ENCODE data around the gene ZC3HAV1.
"Not testable (repeated sequence)": the region's sequence is repeated elsewhere in the genome, so short reads cannot be mapped to it uniquely, and the experiment has no call there.

The ZC3HAV1 gene

DNA sequence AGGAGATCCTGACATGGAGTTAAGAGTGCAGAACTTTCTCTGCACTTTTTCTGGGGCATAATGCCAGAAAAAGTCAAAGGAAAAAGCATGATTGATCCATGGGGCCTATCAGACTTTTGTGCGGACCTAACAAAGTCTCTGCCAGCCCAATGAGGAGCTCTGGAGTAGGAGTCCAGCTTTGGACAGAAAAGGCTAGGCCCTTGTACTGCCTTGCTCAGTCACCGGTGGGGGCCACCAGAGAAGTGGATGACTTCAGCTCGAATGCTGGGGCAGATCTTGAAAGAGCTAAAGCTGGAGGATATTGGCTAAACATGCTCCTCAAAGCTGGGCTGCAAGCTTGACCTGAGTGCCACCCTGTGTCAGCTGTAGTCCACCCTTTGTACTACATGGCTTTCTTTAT lies 2.8 kb upstream of the ZC3HAV1 start:
- DNase-seq = no peak

DNA sequence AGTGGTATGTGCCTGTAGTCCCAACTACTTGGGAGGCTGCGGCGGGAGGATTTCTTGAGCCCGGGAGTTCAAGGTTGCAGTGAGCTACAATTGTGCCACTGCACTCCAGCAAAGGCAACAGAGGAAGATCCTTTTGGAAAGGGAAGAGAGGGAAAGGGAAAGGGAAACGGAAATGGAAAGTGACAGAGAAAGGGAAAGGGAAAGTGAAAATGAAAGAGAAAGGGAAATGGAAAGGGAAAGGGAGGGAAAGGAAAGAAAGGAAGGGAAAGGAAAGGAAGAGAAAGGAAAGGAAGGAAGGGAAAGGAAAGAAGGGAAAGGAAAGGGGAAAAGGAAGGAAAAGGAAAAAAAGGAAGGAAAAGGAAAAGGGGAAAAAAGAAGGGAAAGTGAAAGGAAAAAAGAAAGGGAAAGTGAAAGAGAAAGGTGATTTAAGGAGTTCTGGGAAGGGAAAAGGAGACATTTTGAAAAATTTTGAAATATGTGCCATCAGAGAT lies 2.3 kb upstream of the ZC3HAV1 start:
- DNase-seq = no peak

DNA sequence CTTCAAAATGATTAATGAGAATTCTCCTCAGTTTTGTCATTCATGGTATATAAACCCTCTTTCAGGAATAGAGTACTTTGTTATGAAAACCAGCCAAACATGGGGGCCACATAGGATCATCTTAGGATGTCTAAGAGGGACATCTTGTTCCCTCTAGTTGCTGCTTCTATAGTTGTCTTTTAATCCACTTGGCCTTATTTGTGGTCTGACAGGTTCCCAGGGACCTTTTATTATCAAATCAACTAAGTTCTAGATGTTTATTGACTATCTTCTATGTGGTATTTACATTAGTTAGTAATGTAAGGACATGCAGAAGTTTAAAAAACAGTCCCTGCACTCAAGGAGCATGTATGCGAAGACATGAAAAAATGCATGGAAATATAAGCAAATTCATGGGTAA lies 1.6 kb upstream of the ZC3HAV1 start:
- no peak for DNase-seq

DNA sequence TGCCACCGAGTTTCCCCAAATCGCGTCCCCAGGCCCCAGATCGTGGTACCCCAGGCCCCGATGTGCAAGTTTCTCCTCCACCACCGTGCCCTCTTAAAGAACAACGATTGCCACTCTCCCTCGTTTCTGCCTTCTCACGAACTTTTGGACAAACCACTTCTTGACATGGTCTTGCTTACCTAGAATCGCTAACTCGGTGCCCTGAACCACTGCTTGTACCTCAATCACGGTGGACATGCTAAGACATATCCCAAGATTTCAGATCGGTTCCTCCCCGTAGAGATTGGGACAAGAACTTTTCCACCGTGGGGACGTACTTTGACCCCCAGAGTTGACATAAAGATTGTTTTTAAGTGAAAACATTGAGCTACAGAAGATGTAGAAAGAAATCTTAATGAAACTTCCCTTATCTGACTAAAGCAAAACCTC lies 477 bp upstream of the ZC3HAV1 start:
- no peak for DNase-seq

DNA sequence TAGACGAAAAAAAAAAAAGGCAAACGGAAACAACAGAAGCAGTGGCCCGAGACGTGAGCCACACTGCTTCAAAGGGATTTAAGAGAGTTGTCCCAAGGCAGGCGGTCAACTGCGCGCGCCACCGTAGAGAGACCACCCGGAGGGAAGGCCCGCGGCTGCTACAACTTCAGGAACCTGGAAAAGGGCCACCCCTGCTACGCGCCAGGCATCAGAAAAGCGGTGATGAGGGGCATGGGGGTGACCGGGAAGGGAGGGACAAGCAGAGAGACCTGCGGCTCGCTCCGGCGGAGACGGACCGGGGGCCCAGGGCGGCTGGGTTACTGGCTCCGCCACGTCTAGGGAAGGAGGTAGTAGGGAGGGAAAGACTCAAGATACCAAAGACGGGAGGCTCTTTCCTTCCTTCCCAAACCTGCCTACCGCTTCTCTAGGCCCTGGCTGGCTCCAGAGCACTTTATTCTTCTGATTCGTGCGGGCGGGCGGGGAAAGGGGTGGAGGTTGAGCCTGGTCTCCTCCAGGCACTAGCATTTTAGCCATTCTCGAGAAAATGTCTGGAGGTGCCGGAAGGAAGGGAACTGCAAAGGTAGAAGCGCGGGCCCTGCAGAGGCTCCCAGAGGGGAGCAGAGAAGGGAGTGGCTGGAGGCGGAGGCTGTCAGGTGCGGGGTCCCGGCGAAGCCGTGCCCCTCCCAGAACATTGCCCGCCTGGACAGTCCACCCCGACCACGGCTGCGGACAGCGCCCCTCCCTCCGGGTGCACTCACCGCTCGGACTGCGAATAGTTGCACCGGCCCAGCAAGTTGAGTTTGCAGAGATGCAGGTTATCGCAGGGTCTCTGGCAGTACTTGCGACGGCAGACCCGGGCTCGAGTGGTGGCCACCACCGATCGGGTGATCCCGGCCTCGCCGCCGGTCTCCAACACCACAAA lies 993 bp downstream of the ZC3HAV1 start:
- no peak for DNase-seq

GRCh38 chr7:139106959-139107358 lies 2.6 kb downstream of the ZC3HAV1 start:
- no peak for DNase-seq

- DNase-seq = not testable (repeated sequence)
Observed at GRCh38 chr7:139106227-139106626, 3.3 kb downstream of the ZC3HAV1 start.

GRCh38 chr7:139105484-139105883 lies 4.0 kb downstream of the ZC3HAV1 start:
- DNase-seq = no peak

GRCh38 chr7:139104091-139104450 lies 5.4 kb downstream of the ZC3HAV1 start:
- no peak for DNase-seq

- DNase-seq = no peak
Observed at GRCh38 chr7:139103057-139103815, 6.3 kb downstream of the ZC3HAV1 start.

DNA sequence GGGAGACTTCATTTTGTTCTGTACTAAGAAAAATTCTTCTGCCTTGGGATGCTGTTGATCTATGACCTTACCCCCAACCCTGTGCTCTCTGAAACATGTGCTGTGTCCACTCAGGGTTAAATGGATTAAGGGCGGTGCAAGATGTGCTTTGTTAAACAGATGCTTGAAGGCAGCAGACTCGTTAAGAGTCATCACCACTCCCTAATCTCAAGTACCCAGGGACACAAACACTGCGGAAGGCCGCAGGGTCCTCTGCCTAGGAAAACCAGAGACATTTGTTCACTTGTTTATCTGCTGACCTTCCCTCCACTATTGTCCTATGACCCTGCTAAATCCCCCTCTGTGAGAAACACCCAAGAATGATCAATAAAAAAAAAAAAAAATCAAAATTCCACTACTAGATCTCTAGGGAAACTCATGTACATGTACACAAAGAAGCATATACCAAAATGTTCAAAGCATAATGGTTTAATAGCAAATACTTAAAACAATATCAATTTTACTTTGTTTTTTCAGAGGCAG lies 7.8 kb downstream of the ZC3HAV1 start:
- DNase-seq = not testable (repeated sequence)

- DNase-seq = no peak
Observed at GRCh38 chr7:139099172-139099947, 10.2 kb downstream of the ZC3HAV1 start.

GRCh38 chr7:139095194-139095659 lies 14.3 kb downstream of the ZC3HAV1 start:
- DNase-seq = no peak

DNA sequence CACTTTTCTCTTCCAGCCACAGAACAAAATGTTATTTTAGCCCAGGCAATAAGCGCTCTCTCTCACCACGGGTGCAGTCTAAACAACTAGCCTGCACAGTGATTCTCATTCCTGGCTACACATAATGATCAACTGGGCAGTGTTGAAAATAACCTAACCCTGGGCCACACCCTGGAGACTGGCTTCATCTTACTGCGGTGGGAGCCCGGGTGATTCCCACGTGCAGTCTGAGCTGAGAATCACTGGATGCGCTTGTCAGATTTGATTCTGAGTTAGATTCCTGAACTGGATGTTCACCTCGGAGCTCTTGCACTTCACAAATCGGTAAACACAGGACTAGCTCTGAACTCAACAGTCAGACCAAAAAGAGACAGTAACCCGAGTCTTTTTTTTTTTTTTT lies 14.9 kb downstream of the ZC3HAV1 start:
- no peak for DNase-seq

DNA sequence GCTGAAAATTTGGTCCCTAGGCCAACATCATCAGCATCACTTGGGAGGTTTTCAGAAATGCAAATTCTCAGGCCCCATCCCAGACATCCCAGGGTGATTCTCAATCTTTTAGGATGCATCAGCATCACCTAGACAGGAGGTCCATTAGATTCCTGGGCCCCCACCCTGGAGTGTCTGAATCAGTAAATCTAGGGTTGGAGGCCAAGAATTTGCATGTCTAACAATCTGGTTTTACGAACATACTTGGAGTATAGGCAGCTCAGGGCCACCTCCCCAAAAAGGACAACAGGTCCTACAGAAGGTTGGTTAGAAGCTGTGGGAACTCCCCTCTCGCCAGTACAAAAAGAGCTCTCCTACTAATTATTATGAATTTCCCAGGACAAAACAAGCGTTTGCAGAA lies 15.5 kb downstream of the ZC3HAV1 start:
- DNase-seq = no peak

DNA sequence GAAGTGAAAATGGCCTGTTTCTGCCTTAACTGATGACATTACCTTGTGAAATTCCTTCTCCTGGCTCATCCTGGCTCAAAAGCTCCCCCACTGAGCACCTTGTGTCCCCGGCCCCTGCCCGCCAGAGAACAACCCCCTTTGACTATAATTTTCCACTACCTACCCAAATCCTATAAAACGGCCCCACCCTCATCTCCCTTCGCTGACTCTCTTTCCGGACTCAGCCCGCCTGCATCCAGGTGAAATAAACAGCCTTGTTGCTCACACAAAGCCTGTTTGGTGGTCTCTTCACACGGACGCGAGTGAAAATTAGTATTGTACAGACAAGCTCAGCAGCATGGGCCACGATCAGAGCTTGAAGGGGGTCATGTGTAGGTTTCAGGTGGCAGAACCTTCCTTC lies 16.0 kb downstream of the ZC3HAV1 start:
- DNase-seq = not testable (repeated sequence)

- DNase-seq = no peak
Observed at GRCh38 chr7:139092090-139092796, 17.3 kb downstream of the ZC3HAV1 start.

DNA sequence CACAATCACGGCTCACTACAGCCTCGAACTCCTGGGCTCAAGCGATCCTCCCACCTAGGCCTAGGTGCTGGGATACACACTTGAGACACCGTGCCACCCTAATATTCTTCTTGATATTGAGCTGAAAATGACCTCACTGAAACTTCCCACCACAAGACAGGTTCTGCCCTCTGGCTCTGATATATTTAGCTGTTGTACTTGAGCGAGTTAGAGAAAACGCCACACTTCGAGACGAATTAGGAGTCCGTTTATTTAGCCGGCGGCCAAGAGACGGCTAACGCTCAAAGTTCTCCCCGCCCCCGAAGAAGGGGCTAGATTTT lies 17.9 kb downstream of the ZC3HAV1 start:
- no peak for DNase-seq

DNA sequence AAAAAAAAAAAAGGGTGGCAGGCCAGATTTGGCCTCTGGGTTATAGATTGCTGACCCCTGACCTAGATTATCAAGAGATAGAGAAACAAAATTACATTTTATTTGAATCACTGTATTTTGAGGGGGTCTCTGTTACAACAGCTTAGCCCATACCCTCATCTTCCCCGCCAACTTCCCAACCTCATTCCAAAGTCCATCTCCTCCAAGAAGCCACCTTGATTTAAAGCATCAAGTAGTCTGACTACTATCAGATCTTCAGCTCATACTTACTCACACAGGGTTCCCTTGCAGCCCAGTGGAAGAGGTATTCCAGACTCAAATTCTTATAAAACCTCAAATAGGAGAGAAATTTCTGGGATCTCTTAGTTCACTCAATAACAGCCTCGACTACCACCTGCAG lies 20.4 kb downstream of the ZC3HAV1 start:
- DNase-seq = no peak

- DNase-seq = no peak
Observed at GRCh38 chr7:139088268-139088667, 21.3 kb downstream of the ZC3HAV1 start.

GRCh38 chr7:139087212-139087611 lies 22.3 kb downstream of the ZC3HAV1 start:
- DNase-seq = no peak

DNA sequence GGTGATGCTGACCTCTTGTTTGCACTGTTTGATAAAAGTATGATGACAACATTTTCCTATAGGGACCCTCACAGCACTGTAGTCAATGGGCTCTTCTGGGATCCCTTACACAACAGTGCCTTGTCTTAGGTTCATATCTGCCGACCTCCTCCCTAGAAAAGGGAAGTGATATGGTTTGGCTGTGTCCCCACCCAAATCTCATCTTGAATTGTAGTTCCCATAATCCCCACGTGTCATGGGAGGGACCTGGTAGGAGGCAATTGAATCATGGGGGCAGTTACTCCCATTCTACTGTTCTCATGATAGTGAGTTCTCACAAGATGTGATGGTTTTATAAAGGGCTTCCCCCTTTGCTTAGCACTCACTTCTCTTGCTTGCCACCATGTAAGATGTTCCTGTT lies 23.1 kb downstream of the ZC3HAV1 start:
- no peak for DNase-seq

All from T1000 (cell line).